Left ventricle myocardium inferior (tissue), 1 donor: ENCODE measurements around the gene PHLPP1. TPM values are rescaled to one million over a fixed set of nuclear protein-coding genes. Genes with fewer than 3 reads are reported as not detected.

Source experiments
- DNase-seq: peaks from one replicate; pipeline ENCODE4 v3.0.0-alpha.2; 2020
- H3K27ac ChIP-seq: fragments of 200-600 bp; replicated peaks from 2 replicates; pipeline ENCODE4 v1.8.0; 2021
- H3K27me3 ChIP-seq: fragments of 200-600 bp; 2 replicates; pipeline ENCODE4 v1.8.0; 2021; ENCODE audit warnings: low read depth
- H3K36me3 ChIP-seq: fragments of 200-600 bp; 2 replicates; pipeline ENCODE4 v1.8.0; 2021
- H3K4me1 ChIP-seq: fragments of 200-600 bp; 2 replicates; pipeline ENCODE4 v1.8.0; 2021
- H3K4me3 ChIP-seq: fragments of 200-600 bp; 2 replicates; pipeline ENCODE4 v1.8.0; 2021; ENCODE audit warnings: mild to moderate bottlenecking, moderate library complexity
- H3K9me3 ChIP-seq: fragments of 200-600 bp; replicated peaks from 2 replicates; pipeline ENCODE4 v1.8.0; 2021
- intact Hi-C: fragments of 100-400 bp; cut with micrococcal nuclease; formaldehyde crosslinking; loops from one replicate; pipeline ENCODE4 v1.11.0; 2022
- total RNA-seq: library from RNA; stranded (reverse); fragmentation: NEBNext Ultra II Directional; extraction: Animal tissue kit (Norgen Biotek cat#: 25700); gene quantifications from one replicate; pipeline ENCODE4 v1.2.1, GENCODE V29; 2021
- TF ChIP-seq, protein P1 (sequence below): fragments of 200-600 bp; IDR thresholded peaks from 2 replicates; pipeline ENCODE4 v1.8.0; 2021; ENCODE audit warnings: antibody characterized with exemption, mild to moderate bottlenecking, borderline replicate concordance
- donor health status: DM: no; HTN: yes; CAD: no; lungs with severe emphysema.

PHLPP1 gene
- total RNA-seq, 1 donor from 2014 or later, result 5.9 TPM

DNA sequence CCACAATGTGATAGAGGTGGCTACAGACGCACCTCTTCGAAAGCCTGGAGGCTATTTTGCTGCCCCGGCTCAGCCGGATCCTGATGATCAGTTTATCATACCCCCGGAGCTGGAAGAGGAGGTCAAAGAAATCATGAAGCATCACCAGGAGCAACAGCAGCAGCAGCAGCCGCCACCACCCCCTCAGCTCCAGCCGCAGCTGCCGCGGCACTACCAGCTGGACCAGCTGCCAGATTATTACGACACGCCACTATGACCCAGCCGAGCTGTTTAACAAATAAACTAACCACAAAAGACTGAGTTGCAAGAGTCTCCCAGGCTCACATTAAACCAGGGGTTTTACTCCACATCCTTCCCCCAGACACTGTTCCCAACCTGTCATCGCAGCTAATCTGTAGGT lies 263.8 kb downstream of the PHLPP1 start:
- Histone ChIP-seq H3K27me3 (no peaks in the 10 kb centered on the region), H3K9me3 (no peaks in the 10 kb centered on the region), H3K4me3 (no peak overlapping the region), H3K36me3 (peaks cover 33% of the 10 kb centered on the region), H3K27ac (no peak overlapping the region), H3K4me1 (peaks cover 16% of the 10 kb centered on the region)
- DNase-seq, result no peak
- TF ChIP-seq, protein P1, sequence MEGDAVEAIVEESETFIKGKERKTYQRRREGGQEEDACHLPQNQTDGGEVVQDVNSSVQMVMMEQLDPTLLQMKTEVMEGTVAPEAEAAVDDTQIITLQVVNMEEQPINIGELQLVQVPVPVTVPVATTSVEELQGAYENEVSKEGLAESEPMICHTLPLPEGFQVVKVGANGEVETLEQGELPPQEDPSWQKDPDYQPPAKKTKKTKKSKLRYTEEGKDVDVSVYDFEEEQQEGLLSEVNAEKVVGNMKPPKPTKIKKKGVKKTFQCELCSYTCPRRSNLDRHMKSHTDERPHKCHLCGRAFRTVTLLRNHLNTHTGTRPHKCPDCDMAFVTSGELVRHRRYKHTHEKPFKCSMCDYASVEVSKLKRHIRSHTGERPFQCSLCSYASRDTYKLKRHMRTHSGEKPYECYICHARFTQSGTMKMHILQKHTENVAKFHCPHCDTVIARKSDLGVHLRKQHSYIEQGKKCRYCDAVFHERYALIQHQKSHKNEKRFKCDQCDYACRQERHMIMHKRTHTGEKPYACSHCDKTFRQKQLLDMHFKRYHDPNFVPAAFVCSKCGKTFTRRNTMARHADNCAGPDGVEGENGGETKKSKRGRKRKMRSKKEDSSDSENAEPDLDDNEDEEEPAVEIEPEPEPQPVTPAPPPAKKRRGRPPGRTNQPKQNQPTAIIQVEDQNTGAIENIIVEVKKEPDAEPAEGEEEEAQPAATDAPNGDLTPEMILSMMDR, result no peak
- intact Hi-C loops, result no loop called here

DNA sequence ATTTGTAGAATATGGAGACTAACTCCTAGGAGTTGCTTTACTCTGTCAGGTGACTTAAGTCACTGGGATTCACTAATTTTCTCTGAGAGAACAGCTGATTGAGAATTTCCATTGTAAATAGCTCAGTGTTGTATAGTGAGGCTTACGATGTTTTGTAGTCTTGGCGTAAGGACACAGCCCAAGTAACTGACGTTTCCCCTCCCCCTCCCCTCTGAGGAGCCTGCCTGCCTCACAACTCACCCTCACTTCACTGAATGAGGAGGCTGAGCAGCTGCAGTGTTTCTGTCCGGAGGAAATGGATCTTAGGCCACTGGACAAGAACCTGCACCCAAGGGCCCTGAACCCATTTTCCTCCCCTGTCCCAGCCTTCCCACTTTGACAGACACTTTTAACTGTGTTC lies 264.6 kb downstream of the PHLPP1 start:
- no peak overlapping the region for H3K4me3 ChIP-seq
- H3K27me3 ChIP-seq, result no peaks in the 10 kb centered on the region
- TF ChIP-seq, protein P1, result no peak
- intact Hi-C loops, result loop anchor here (5.0 kb wide), 2 partner anchors 268 to 393 kb away; no protein-coding TSS in a partner anchor
- no peak for DNase-seq
- no peaks in the 10 kb centered on the region for H3K9me3 ChIP-seq
- H3K27ac ChIP-seq, result no peak overlapping the region
- peaks cover 33% of the 10 kb centered on the region for H3K36me3 ChIP-seq
- peaks cover 16% of the 10 kb centered on the region for H3K4me1 ChIP-seq

DNA sequence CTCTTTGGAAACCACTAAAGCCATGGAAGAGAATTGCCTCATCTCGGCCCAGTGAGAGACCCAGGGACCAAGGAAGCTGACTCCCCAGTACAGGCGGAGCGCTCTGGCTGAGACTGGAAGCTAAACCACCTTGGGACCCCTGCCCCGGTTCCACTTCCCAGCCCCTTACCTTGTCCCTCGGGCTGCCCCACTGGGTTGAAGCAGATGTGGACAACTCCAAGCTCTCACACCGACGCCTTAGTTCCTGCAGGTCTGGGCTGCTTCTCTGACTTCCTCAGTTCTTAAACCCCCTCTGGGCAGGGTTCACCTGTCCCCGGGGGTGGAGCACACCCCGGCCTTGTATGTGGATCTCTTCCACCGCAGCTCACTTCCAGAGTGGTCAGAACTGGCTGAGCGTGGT lies 266.2 kb downstream of the PHLPP1 start:
- no peaks in the 10 kb centered on the region for H3K27me3 ChIP-seq
- peaks cover 20% of the 10 kb centered on the region for H3K36me3 ChIP-seq
- no peak overlapping the region for H3K4me3 ChIP-seq
- no peak for DNase-seq
- H3K27ac ChIP-seq, result no peak overlapping the region
- H3K9me3 ChIP-seq, result no peaks in the 10 kb centered on the region
- intact Hi-C loops, result loop anchor here (5.0 kb wide), 2 partner anchors 269 to 394 kb away; no protein-coding TSS in a partner anchor
- TF ChIP-seq, protein P1, result no peak
- H3K4me1 ChIP-seq, result peaks cover 14% of the 10 kb centered on the region

DNA sequence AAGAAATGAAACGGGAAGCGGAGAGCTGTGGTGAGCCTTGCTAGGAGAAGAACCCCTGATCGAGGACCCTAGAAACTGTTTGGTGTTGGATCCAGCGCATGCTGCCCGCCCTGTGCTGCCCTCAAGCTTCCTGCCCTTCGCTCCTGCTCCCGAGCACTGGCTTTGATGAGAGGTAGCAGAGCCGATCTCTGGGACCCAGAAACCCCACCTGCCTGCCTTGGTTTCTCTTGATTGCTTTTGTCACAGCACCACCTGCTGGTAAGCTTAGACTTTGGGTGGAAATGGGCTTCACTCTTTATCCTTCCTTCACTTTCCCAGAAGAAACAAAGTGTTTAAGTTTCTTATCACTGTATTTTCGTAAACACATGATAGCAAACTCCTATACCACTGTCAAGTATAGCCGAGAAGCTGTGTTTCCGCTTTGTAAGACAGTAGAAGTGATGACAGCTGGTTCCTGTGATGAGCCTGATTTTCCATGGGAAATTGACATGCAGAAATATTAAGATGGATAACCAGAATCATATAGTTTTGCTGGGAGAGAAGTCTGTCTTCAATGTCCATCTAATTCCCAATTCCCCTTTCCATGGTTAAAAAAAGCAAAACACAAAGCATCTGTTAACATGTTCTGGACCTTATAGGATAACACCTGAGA lies 267.4 kb downstream of the PHLPP1 start:
- intact Hi-C loops, result loop anchor here (5.0 kb wide), 2 partner anchors 270 to 395 kb away; no protein-coding TSS in a partner anchor
- Histone ChIP-seq H3K27ac (no peak overlapping the region), H3K27me3 (no peaks in the 10 kb centered on the region), H3K4me1 (peaks cover 8% of the 10 kb centered on the region), H3K4me3 (peak overlapping the region; percentile 50), H3K9me3 (no peaks in the 10 kb centered on the region), H3K36me3 (peaks cover 15% of the 10 kb centered on the region)
- TF ChIP-seq, protein P1, result peak; percentile 83
- no peak for DNase-seq

DNA sequence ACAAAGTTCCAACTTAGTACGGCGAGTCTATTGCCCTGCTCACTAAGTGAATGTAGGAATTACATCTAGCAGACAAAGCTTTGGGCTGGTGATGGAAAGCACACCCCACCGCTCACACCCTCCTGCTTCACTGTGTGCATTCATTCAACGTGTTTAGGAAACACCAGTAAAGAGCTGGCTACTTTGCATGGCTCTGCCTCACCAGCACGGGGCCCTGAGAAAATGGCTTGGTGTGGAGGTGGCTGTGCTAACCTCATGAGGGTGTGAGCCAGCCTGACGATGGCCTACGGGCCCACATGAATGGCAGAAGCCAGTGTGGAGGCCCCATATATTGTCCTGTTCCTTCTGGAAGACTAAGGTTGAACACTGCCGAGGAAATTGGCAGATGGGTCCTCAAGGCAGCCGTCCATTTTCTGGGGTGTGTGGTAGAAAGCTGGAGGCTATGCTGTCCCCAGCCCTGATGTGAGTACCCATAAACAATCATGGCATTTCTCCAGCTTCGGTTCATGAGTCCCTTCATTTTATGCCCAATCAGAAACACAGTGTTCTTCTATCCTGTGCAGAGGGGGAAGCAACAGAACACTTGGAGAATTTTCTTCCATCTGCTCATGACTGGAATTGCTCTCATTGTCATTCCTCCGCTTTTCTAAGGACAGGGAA lies 269.4 kb downstream of the PHLPP1 start:
- H3K27me3 ChIP-seq, result no peaks in the 10 kb centered on the region
- no peak overlapping the region for H3K27ac ChIP-seq
- intact Hi-C loops, result loop anchor here (5.0 kb wide), 2 partner anchors 272 to 397 kb away; no protein-coding TSS in a partner anchor
- H3K9me3 ChIP-seq, result no peaks in the 10 kb centered on the region
- no peaks in the 10 kb centered on the region for H3K36me3 ChIP-seq
- DNase-seq, result no peak
- TF ChIP-seq, protein P1, result no peak
- peaks cover 8% of the 10 kb centered on the region for H3K4me1 ChIP-seq
- H3K4me3 ChIP-seq, result no peak overlapping the region
